Endothelial cell of umbilical vein (primary cell): ENCODE data around the gene CALY. TPM values are rescaled to one million over a fixed set of nuclear protein-coding genes. Genes with fewer than 3 reads are reported as not detected.

Source experiments
- BruUV-seq: library from RNA; stranded (reverse); fragments of 400-500 nt; replicated peaks from 2 replicates; lab custom pipeline; 2021; lab: Mats Ljungman, UMichigan
- CTCF ChIA-PET: fragments of 300-600, 350-600 bp; sonication (Branson Sonifier 250); formaldehyde crosslinking; loops from one replicate; lab custom pipeline; 2021; ENCODE audit warnings: antibody characterized with exemption, inconsistent platforms; lab: Charles Lee
- POLR2A ChIA-PET: fragments of 300-600, 350-600 bp; sonication (Branson Sonifier 250); formaldehyde crosslinking; loops from one replicate; lab custom pipeline; 2021; ENCODE audit warnings: antibody characterized with exemption, inconsistent platforms; lab: Charles Lee
- DNase-seq: peaks from one replicate; pipeline ENCODE4 v3.0.0-alpha.2; 2011; ENCODE audit warnings: low read depth, low spot score
- FAIRE-seq: peaks from 2 replicates; lab custom pipeline; 2011; peaks lifted over from hg19 to GRCh38; lab: Jason Lieb, UNC
- H2AFZ ChIP-seq: 2 replicates; pipeline ENCODE4 v1.6.0; 2012; ENCODE audit warnings: low read depth, low read length, control low read depth, inconsistent platforms
- H3K27ac ChIP-seq: 2 replicates; pipeline ENCODE4 v1.5.1; 2011; ENCODE audit warnings: low read depth, mild to moderate bottlenecking, control low read depth, low read length, moderate library complexity; ENCODE audit not compliant: insufficient read depth
- H3K27me3 ChIP-seq, 2 experiments: 2 replicates each; pipeline versions ENCODE4 v1.6.0 to v1.6.1; 2011; ENCODE audit warnings: low read length in 2 of 2, mixed read lengths in 1 of 2; ENCODE audit not compliant: control insufficient read depth in 2 of 2, insufficient read depth in 2 of 2
- H3K36me3 ChIP-seq, 2 experiments: 2 replicates in 1 of 2; 3 replicates in 1 of 2; pipeline ENCODE4 v1.5.1; 2011; ENCODE audit warnings: low read length in 2 of 2, mild to moderate bottlenecking in 1 of 2, moderate library complexity in 1 of 2; ENCODE audit not compliant: control insufficient read depth in 2 of 2, insufficient read depth in 2 of 2; ENCODE audit errors: extremely low read depth in 1 of 2
- H3K4me1 ChIP-seq: 3 replicates; pipeline ENCODE4 v1.5.1; 2011; ENCODE audit warnings: mild to moderate bottlenecking, low read length; ENCODE audit not compliant: control insufficient read depth, insufficient read depth; ENCODE audit errors: extremely low read depth
- H3K4me2 ChIP-seq: 2 replicates; pipeline ENCODE4 v1.6.1; 2011; ENCODE audit warnings: low read length, control low read depth, mixed read lengths; ENCODE audit not compliant: insufficient read depth
- H3K4me3 ChIP-seq, 3 experiments: fragments of 200-600 bp in 1 of 3; sonication (generic), shearing (Covaris generic) in 1 of 3; replicated peaks in 1 of 3; 2 replicates each; pipeline ENCODE4 v1.5.1; 2011 to 2016; ENCODE audit warnings: control low read depth in 3 of 3, low read length in 3 of 3, mild to moderate bottlenecking in 2 of 3, inconsistent platforms in 1 of 3, low read depth in 1 of 3, moderate library complexity in 1 of 3; ENCODE audit not compliant: insufficient read depth in 1 of 3
- H3K79me2 ChIP-seq: 2 replicates; pipeline ENCODE4 v1.6.0; 2012; ENCODE audit warnings: low read length, inconsistent platforms; ENCODE audit not compliant: control insufficient read depth, insufficient read depth
- H3K9ac ChIP-seq: replicated peaks from 2 replicates; pipeline ENCODE3; 2011; ENCODE audit warnings: low read length, control low read depth; ENCODE audit not compliant: insufficient read depth; ENCODE audit errors: extremely low read depth
- H3K9me1 ChIP-seq: replicated peaks from 3 replicates; pipeline ENCODE4 v1.6.0; 2011; ENCODE audit warnings: mild to moderate bottlenecking, low read length; ENCODE audit not compliant: control insufficient read depth, insufficient read depth; ENCODE audit errors: extremely low read depth
- H3K9me3 ChIP-seq: replicated peaks from 2 replicates; pipeline ENCODE4 v1.5.1; 2012; ENCODE audit warnings: low read length, inconsistent platforms; ENCODE audit not compliant: control insufficient read depth, insufficient read depth
- H4K20me1 ChIP-seq: replicated peaks from 2 replicates; pipeline ENCODE3; 2011; ENCODE audit warnings: mild to moderate bottlenecking, low read length; ENCODE audit not compliant: control insufficient read depth, insufficient read depth; ENCODE audit errors: extremely low read depth
- MYC ChIP-seq: IDR thresholded peaks from one replicate; pipeline ENCODE4 v1.6.1; 2011; ENCODE audit warnings: mild to moderate bottlenecking, low read depth, low read length
- POLR2A ChIP-seq: IDR thresholded peaks from 2 replicates; pipeline ENCODE4 v1.6.1; 2012; ENCODE audit warnings: low read depth, mild to moderate bottlenecking, control low read depth, low read length
- POLR2AphosphoS5 ChIP-seq: IDR thresholded peaks from 2 replicates; pipeline ENCODE4 v1.6.1; 2012; ENCODE audit warnings: low read depth, mild to moderate bottlenecking, control low read depth, low read length, moderate library complexity; ENCODE audit not compliant: insufficient read depth
- dilution Hi-C: fragments of 300-500 bp; cut with MboI; formaldehyde crosslinking; loops from one replicate; pipeline ENCODE4 v1.15.0; 2019; ENCODE audit warnings: low sequenced_read_pairs; ENCODE audit not compliant: extremely low pct_ligation_motif_present
- intact Hi-C: fragments of 100-400 bp; cut with micrococcal nuclease; formaldehyde crosslinking; loops from one replicate; pipeline ENCODE4 v1.10.0; 2022
- polyA plus RNA-seq, 4 experiments: library from polyadenylated mRNA; depleted of rRNA in 3 of 4; stranded (reverse) in 3 of 4; unstranded in 1 of 4; fragments of >200 nt; gene quantifications; 2 replicates each; pipeline versions ENCODE4 v1.2.1 to v1.2.3, GENCODE V29; 2011 to 2012; ENCODE audit warnings: missing spikeins in 1 of 4
- total RNA-seq: library from RNA; stranded (reverse); gene quantifications from 2 replicates; pipeline ENCODE4 v1.2.3, GENCODE V29; 2021
- TF ChIP-seq, protein P1 (sequence below), 2 donors: IDR thresholded peaks; 1 replicate in 1 of 2; 2 replicates in 1 of 2; pipeline ENCODE4 v1.5.1; 2011; ENCODE audit warnings: low read length in 2 of 2, mild to moderate bottlenecking in 2 of 2, moderate library complexity in 2 of 2, control low read depth in 1 of 2, inconsistent platforms in 1 of 2, low read depth in 1 of 2; ENCODE audit not compliant: insufficient read depth in 1 of 2; ENCODE audit errors: extremely low read depth in 1 of 2
- TF ChIP-seq, protein P2 (sequence below): IDR thresholded peaks from 2 replicates; pipeline ENCODE4 v1.6.1; 2011; ENCODE audit not compliant: insufficient read depth, insufficient read length

Gene CALY
- total and polyA plus RNA-seq, 2 donors (not counting 3 experiments of a cell fraction or from before 2014, with no cell fraction given) = not detected

- H4K20me1 ChIP-seq = no peaks in the 10 kb centered on the region
- FAIRE-seq (peak; percentile 63), DNase-seq (peak; percentile 59)
- no peaks in the 10 kb centered on the region for H3K79me2 ChIP-seq
- dilution Hi-C loops = no loop called here
- no TSS peak for BruUV-seq
- H3K27ac ChIP-seq = no peak overlapping the region
- intact Hi-C loops = loop anchor here (5.0 kb wide), 1 partner anchor 416 kb away; no protein-coding TSS in a partner anchor
- no peaks in the 10 kb centered on the region for H3K9me3 ChIP-seq
- peaks cover 0 to 3% of the 10 kb centered on the region in 2 experiments for H3K27me3 ChIP-seq
- H3K36me3 ChIP-seq = no peaks in the 10 kb centered on the region
- peak overlapping the region in 1 of 3 experiments; percentile 26 for H3K4me3 ChIP-seq
- ChIA-PET CTCF (interaction anchor here (0.6 to 0.7 kb wide), 3 partner anchors 11 to 173 kb away, joined by 3 to 6 read pairs (median 6); no protein-coding TSS in a partner anchor), POLR2A (no interaction called here)
- peak overlapping the region; percentile 89 for H2AFZ ChIP-seq
- H3K9me1 ChIP-seq = no peaks in the 10 kb centered on the region
- H3K4me1 ChIP-seq = no peaks in the 10 kb centered on the region
- no peak for TF ChIP-seq MYC
- TF ChIP-seq, protein P1, sequence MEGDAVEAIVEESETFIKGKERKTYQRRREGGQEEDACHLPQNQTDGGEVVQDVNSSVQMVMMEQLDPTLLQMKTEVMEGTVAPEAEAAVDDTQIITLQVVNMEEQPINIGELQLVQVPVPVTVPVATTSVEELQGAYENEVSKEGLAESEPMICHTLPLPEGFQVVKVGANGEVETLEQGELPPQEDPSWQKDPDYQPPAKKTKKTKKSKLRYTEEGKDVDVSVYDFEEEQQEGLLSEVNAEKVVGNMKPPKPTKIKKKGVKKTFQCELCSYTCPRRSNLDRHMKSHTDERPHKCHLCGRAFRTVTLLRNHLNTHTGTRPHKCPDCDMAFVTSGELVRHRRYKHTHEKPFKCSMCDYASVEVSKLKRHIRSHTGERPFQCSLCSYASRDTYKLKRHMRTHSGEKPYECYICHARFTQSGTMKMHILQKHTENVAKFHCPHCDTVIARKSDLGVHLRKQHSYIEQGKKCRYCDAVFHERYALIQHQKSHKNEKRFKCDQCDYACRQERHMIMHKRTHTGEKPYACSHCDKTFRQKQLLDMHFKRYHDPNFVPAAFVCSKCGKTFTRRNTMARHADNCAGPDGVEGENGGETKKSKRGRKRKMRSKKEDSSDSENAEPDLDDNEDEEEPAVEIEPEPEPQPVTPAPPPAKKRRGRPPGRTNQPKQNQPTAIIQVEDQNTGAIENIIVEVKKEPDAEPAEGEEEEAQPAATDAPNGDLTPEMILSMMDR (IDR thresholded peaks at IDR 0.05; ENCODE audit: extremely low read depth in 1 of 2, insufficient read depth in 1 of 2, low read depth in 1 of 2, low read length in 2 of 2) = peak; percentile 91
- no peak for TF ChIP-seq POLR2AphosphoS5
- H3K4me2 ChIP-seq = no peak overlapping the region
- no peak overlapping the region for H3K9ac ChIP-seq
Measured at GRCh38 chr10:133318494-133319127, 18.1 kb downstream of the CALY start.

GRCh38 chr10:133316732-133317131, 20.0 kb downstream of the CALY start:
- H3K27ac ChIP-seq = no peak overlapping the region
- H3K9me1 ChIP-seq = no peaks in the 10 kb centered on the region
- DNase-seq (no peak), FAIRE-seq (no peak)
- POLR2A ChIA-PET = no interaction called here
- no peak overlapping the region for H3K9ac ChIP-seq
- H3K4me3 ChIP-seq = no peak overlapping the region
- CTCF ChIA-PET = interaction anchor here (1.7 kb wide), 1 partner anchor 13 kb away, joined by 7 read pairs; no protein-coding TSS in a partner anchor
- peaks cover 0 to 3% of the 10 kb centered on the region in 2 experiments for H3K27me3 ChIP-seq
- peaks cover 0 to 4% of the 10 kb centered on the region in 2 experiments for H3K36me3 ChIP-seq
- TF ChIP-seq, protein P2, sequence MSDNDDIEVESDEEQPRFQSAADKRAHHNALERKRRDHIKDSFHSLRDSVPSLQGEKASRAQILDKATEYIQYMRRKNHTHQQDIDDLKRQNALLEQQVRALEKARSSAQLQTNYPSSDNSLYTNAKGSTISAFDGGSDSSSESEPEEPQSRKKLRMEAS = no peak
- TF ChIP-seq POLR2A (no peak), MYC (no peak)
- H2AFZ ChIP-seq = no peak overlapping the region
- no peaks in the 10 kb centered on the region for H3K9me3 ChIP-seq
- intact Hi-C loops (loop anchor here (5.0 kb wide), 1 partner anchor 414 kb away; no protein-coding TSS in a partner anchor), dilution Hi-C loops (no loop called here)
- H4K20me1 ChIP-seq = no peaks in the 10 kb centered on the region
- H3K79me2 ChIP-seq = no peaks in the 10 kb centered on the region
- H3K4me2 ChIP-seq = no peak overlapping the region
- no TSS peak for BruUV-seq
- no peaks in the 10 kb centered on the region for H3K4me1 ChIP-seq
